NK-92 (cell line): ENCODE measurements around the gene SSTR4.
"Not testable (repeated sequence)": the region's sequence is repeated elsewhere in the genome, so short reads cannot be mapped to it uniquely, and the experiment has no call there.

ENCODE experiments used
- DNase-seq: peaks from one replicate; lab custom pipeline; 2025; ENCODE audit not compliant: unreplicated experiment; lab: John Stamatoyannopoulos, UW

The SSTR4 gene

DNA sequence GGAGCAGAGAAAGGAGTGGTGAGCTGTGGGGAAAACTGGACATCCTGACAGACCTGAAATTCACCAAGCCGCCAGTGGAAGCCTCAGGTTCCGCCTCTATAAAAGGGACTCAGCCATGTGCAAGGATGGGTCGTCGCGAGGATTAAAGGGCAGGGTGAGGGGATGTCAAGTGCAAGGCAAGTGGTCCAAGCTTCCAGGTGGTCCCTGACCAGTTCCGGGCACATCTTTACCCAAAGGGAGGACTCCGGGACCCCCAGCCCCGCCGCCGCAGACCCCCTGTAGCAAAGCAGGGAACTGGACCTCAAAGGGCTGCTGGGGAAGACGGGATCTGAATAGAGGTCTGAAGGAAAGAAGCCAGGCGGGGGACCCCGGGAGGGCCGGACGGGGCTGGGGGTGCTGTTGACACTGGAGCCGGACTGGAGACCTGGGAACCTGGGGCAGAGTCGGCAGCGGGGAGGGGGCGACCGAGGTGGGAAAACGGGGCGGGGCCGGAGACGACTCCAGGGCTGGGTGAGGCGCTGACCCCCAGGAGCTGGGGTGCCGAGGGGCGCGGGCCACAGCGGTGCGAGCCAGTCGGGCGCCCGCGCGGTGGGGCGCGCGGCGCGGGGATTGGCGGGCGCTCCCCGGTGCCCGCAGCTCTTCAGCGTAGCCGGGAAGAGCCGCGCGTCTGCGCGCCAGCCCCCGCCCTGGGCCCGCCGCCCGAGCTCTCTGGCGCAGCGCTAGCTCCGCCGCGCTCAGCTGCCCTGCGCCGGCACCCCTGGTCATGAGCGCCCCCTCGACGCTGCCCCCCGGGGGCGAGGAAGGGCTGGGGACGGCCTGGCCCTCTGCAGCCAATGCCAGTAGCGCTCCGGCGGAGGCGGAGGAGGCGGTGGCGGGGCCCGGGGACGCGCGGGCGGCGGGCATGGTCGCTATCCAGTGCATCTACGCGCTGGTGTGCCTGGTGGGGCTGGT lies at the start of gene SSTR4:
Gene SSTR4, plus strand, starts transcription at position 592 of the 951 bp plus-strand sequence. Its CDS starts 172 bp downstream, at position 764.
- DNase-seq, result no peak

- DNase-seq, result no peak
Measured at GRCh38 chr20:22986601-22987000, 48.5 kb upstream of the SSTR4 start.

DNA sequence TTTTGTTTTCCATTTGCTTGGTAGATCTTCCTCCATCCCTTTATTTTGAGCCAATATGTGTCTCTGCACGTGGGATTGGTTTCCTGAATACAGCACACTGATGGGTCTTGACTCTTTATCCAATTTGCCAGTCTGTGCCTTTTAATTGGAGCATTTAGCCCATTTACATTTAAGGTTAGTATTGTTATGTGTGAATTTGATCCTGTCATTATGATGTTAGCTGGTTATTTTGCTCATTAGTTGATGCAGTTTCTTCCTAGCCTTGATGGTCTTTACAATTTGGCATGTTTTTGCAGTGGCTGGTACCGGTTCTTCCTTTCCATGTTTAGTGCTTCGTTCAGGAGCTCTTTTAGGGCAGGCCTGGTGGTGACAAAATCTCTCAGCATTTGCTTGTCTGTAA lies 43.7 kb upstream of the SSTR4 start:
- DNase-seq, result not testable (repeated sequence)

DNA sequence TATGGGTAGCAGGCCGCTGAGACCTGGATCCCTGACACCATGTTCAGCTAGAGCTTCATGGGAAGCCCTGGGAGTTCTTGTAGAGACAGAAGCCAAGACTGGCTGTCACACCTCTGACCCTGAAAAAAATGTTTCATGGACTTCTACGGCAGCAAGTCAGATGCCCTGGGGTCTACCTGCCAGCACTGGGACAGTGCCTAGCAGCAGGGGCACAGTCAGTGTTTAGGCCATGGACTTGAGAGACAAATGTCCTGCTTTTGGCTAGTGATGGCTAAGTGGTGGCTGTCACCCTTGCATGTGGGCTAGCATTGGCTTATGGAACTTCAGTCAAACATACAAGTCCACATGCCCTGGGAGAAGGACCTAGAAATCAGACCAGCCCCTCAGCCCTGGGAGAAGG lies 41.3 kb upstream of the SSTR4 start:
- DNase-seq, result no peak

DNA sequence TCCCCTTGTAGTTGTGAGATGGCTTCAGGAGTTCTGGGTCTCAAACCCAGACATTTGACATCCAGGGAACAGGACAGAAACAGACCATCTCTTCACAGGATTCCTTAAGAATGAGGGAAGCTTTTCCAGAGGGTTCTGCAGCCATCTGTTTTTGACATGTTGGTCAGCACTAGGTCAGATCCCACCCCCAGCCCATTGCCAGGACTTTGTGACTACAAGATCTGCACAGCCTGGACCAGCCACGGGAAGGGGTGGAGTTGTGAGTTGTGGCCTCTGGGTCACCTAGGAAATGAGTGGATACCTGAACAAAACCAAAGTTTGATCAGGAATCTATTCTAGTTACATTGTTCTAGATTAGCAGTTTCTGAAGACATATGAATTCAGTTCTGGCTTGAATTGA lies 39.2 kb upstream of the SSTR4 start:
- no peak for DNase-seq

GRCh38 chr20:22998476-22998875 lies 36.6 kb upstream of the SSTR4 start:
- no peak for DNase-seq

- DNase-seq, result no peak
Measured at GRCh38 chr20:22999756-23000155, 35.4 kb upstream of the SSTR4 start.

DNA sequence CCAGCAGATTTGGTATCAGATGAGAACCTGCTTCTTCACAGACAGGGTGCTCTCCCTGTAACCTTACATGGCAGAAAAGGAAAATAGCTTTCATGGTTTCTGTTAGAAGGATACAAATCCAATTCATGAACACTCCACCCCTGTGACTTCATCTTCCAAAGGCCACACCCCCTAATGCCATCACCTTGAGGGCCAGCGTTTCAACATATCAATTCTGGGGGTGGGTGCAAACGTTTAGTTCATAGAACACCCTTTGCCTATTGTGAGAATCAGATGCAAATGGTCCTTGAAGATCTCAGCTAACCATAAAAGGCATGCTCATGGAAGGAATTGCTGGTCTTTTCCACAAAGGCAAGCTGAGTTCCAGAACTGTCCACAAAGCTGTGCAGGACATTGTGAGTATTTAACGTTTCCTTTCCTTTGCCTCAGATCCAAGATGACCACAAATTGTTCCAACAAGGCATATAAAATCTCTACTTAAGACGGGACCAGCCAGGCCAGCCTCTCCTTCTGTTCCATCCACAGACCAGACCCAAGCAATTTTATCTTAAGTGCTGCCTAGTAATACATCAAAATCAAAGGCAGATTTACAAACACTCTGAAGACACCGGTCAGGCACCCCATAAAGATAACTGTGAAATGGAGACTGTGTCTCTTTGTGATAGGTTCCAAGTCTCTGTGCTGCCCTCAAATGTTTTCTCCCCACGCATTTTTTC lies 34.7 kb upstream of the SSTR4 start:
- DNase-seq, result no peak

DNA sequence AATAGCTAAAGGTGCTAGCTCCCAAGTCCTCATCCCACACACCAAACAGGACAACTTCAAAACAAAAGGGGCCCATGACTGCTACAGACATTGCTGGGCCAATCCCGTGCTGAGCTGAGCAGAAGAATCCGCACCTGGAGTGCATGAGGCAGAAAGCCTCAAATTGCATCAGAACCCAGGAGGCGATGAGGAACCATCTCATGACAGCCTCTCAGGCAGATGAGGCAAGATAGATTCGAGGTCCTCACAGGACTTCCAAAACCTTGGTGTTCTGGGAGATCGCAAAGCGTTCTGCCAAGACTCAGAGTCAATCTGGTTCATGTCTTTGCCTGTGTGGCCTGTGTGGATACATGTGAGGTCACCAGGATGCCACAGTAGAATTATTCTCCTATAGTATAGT lies 32.8 kb upstream of the SSTR4 start:
- no peak for DNase-seq

DNA sequence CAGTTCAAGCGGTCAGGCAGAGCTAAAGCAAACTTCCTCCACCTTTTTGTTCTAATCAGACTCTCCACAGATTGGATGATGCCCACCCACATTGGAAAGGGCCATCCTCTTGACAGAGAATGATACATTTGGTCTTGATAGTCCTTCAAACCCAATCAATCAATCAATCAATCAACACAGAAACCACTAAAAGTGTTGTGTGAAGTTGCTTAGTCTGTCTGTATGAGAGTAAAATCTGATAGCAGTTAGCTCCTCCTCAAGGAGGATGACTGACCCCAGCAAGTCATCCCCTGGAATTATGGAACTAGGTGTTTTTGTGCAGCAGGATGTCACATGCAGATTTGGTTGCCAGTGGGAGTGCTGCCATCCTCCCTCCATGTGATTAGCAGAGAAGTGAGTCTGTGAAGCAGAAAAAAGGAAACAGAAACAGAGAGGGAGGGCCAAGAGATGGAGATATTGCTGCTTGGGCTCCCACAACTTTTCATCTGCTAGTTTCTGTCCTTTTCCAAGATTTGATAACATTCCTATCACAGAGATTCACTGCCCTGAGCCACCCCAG lies 32.0 kb upstream of the SSTR4 start:
- DNase-seq, result no peak

- DNase-seq, result no peak
Measured at GRCh38 chr20:23003881-23004460, 31.1 kb upstream of the SSTR4 start.

GRCh38 chr20:23005776-23006175 lies 29.3 kb upstream of the SSTR4 start:
- no peak for DNase-seq

DNA sequence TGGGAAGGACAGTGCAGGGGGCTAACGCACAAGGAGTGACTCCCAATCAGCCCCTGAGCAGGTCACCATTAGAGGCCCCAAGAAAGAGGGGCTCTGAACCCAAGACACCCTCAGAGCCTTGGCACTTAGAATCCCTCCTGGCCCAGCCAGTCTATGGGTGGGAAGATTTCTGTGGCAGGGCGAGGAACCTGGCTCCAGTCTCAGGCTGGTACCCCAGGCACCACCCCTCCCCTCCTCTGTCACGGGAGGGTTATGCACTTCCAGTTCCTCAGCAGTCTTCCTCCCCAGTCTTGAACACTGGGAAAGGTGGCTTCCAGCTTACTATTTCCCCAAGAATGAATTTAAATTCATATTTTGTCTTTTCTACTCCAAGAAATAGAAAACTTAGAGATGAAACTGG lies 27.6 kb upstream of the SSTR4 start:
- no peak for DNase-seq

GRCh38 chr20:23007886-23008655 lies 27.0 kb upstream of the SSTR4 start:
- DNase-seq, result no peak

GRCh38 chr20:23008667-23009066 lies 26.4 kb upstream of the SSTR4 start:
- no peak for DNase-seq

- no peak for DNase-seq
Measured at GRCh38 chr20:23009636-23010035, 25.5 kb upstream of the SSTR4 start.

GRCh38 chr20:23010096-23010495 lies 25.0 kb upstream of the SSTR4 start:
- no peak for DNase-seq

GRCh38 chr20:23011008-23011721 lies 23.9 kb upstream of the SSTR4 start:
- no peak for DNase-seq

DNA sequence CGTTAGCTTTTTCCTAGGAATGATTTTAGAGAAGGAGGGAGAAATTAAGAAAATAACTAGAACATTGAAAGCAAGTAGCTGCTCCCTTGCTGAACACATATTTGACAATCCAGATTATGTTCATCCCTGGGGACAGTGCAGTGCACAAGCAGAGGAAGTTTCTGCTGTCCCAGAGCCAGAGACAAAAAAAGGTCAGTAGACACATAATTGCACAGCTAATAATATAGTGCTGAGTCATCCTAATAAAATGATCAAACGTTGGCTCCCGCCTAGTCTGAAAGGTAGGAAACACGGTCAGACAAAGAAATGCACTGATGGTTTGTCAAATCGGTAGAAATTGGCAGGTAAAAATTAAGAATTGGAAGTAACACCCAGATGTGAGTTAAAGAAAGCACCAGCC lies 21.7 kb upstream of the SSTR4 start:
- DNase-seq, result no peak

GRCh38 chr20:23017516-23017915 lies 17.6 kb upstream of the SSTR4 start:
- DNase-seq, result no peak
